Hypothalamus (tissue), 51 donors: ENCODE results near the gene PPP3CA.

Experiments used
- DNase-seq, 51 donors: peaks; one replicate each; lab custom pipeline; 2025; lab: John Stamatoyannopoulos, UW

PPP3CA gene

DNA sequence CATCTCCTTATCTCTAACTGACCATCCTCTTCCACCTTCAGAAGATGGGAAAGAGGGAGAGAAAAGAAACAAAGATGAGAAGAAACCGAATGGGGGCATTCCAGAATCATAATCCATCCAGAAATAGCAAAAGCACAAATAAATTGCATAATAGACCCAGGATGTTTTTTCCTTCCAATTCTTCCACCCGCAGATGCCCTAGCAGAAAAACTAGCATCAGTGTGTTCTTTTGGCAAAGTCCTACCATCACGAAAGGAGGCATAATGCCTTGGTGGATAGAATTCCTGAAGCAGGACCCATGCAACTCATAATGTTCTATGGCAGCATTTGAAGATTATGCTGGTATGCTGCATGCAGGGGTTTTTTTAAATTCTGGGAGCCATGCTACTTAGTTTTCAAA, 279.2 kb downstream of the PPP3CA start:
- no peak for DNase-seq

DNA sequence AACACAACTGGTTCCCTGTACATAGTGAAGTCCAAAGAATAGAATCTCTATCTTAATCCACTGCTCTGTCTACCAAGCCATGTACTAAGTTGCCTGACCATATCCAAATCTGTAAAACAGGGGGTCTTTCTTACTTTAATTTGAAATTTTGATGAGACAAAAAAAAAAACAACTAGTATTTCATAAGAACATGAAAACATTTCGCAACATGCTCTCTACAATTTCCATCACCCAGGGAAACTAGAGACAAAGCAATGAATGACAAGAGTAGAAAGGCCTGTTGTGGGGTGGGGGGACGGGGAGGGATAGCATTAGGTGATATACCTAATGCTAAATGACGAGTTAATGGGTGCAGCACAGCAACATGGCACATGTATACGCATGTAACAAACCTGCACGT, 279.9 kb downstream of the PPP3CA start:
- DNase-seq, result no peak

DNA sequence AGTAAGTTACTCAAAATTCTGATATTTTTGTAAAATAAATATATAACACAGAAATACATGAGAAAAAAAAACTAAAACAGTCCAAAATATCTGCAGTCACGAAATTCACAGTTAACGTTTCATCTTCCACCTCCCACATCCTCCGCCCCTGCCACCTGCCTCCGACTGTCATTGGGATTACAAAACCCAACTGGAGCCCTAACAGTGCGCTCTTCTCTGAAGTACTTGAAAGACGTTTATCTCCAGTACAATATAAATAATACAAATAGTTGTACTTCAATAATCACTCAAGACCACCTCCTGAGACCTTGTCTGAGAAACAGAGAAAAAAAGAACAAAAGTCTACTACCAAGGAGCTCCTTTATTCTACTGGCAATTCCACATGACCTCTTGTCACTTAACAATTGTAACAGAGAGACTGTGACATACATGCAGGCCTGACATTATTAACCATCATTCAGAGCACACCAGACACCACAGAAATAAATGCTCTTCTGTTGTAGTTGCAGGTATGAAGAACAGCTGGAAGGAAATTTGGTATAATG, 280.6 kb downstream of the PPP3CA start:
- DNase-seq, result peak in 3 of 51 donors; percentile 0 to 29 (median 4)

DNA sequence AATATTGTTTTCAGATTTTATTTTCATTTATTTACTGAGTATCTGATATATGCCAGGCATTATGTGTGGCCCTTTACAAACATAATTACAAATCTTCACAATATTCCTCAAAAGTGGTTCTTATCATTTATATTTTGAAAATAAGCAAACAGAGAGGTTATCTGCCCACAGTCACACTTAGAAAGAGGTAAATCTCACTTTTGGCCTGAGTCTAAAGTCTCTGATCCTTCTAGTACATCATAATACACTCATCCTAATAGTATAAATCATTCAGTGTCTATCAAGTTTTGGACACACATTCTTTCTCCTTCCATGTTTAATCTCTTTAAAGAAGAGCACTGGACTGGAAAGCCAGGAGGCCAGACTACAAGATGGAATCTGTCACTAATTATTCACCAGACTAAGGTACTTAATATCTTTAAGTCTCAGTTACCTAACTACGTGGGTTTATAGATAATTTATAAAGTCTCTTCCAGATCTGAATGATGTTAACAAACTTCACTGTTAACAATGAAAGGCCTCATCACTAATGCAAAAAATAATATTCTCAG, 281.3 kb downstream of the PPP3CA start:
- DNase-seq, result no peak

DNA sequence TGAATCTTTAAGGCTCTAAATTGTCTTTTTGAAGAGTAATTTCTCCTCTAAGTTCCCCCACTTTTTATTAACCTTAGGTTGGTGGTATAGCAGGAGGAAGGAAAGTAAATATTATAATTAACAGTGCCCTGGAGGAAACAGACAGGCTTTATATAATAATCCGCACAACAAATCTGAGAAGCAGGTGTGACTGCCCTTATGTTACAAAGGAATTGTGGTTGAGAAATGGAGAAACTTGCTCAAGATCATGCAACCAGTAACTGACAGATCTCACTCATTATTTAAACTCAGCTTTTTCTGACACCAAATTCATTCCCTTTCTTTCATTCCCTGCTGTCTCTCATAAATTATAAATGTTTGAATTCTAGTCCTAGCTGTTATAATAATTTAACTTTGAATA, 282.0 kb downstream of the PPP3CA start:
- DNase-seq, result no peak

DNA sequence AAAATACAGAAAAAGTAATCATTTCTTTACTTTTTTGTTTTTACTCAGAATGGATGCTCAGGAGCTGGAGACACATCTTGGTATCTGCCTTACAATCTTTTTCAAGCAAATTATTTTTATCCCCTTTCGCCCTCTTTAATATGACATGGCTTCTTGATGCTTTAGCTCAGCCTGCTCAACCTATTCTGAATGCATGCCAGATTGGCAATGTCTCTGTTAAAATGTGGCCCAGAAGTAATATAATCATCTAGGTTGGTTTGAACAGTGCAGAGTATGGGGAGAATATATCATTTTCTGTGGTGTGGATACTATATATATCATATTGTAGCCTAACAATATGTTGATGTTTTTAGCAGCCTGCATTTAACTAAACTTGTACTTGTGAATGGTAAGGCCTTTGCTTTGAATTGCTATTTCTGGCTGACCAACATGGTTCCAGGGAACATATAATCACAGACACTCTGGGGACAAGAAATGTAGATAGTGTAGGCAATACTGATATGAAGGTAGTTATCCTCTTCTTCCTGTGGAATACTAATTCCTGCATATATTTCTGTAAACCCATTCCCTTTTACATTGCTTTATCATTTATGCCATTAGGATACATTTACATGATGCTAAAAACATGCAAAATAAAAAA, 282.7 kb downstream of the PPP3CA start:
- no peak for DNase-seq

DNA sequence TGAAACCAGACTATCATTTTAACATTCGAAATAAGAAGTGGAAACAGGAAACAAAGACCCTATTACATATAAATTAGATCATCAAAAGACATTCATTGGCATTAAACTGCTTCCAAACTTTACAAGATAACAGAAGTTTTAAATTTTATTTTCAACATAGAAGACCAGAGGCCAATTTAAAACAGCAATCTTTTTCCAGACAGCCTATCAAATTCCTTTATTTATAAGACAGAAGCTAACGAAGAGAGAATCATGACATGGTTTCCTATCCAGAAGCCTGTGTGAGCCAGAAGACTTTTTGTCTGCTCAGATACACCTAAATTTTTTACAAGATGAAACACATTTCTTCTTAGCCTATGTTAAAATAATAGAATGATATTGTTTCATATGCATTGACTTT, 291.9 kb downstream of the PPP3CA start:
- DNase-seq, result no peak

DNA sequence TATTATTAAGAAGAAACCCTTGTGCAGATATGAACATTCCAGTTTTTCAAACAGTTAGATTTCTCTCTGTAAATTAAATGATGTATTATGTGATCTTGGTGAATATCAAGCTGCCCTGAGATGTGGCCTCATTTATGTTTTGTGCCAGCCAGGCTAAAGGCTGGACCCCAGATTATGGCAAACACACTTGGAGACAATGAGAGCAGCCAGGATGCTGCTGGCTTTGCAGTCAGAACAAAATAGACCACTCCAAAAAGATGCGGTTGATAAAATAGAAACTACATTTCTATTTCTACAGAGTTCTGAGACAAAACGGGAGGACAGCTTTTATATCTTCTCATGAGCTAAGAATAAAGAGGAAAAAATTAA, 296.5 kb downstream of the PPP3CA start:
- DNase-seq, result no peak

DNA sequence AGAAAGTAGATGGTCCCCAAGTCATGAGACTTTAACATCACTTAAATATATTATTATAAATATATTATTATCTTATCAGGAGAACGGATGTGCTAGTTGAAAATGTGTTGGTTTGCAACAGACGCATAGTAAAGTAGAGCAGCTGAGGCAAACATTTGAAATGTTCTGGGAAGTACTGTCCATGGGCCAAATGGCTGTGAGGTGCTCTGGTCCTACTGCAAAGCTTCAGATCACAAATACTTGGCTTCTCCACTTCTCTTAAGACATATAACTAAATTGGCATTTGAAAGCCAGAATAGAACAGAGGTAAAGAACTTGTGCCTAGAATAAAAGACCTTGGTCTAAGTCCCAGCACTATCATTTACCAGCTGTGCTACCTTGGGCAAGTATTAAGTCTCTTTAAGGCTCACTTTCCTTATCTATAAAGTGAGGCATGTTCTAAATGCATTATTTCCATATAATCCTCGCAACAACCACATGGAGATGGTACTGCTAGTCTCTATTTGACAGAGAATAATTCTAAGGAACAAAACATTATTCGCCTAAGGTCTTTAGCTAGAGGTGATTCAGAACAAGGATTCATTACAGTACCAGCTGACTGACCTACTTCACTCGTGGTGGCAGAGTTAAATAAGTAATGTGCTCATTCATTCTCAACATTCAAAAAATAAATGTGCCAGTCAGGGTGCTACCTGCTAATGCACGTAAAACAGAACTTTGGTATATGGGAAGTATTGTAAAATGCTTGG, 297.1 kb downstream of the PPP3CA start:
- DNase-seq, result no peak

DNA sequence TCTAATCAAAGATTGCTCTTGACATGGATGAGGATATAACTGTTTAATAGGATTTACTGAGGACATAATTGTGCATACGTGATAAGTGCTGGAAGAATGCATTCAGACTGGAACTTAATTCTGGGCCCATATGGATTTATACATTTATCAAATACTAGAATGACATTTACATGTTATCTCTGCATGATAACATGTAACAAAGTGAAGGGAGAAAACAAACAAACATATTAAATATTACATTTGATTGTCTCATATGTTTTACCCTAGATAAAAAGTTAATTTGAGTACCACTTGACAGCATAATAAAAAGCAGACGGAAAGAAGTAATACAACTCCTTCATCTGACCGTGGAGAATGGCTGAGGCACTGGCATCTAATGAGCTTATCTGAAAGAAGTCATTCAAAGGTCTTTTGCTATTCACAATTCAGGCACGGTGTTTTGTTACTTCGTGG, 297.8 kb downstream of the PPP3CA start:
- DNase-seq, result no peak

DNA sequence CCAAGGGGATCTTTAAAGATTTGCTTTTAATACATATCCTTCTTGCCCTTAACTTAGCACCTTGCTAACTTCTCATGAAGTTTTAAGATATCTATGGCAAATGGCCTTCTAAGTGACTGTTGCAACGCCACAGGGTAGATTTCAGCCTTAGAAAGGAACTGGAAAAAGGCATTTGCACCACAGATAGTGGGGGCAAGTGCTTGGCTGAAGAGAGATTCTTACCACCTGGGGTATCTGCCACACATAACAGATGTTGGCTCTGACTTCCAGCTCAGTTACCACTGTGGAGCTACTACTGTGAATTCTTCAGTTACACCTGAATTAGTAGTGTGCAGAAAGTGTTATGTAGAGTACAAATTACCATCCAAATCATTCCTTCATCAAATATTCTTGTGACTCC, 302.6 kb downstream of the PPP3CA start:
- no peak for DNase-seq

DNA sequence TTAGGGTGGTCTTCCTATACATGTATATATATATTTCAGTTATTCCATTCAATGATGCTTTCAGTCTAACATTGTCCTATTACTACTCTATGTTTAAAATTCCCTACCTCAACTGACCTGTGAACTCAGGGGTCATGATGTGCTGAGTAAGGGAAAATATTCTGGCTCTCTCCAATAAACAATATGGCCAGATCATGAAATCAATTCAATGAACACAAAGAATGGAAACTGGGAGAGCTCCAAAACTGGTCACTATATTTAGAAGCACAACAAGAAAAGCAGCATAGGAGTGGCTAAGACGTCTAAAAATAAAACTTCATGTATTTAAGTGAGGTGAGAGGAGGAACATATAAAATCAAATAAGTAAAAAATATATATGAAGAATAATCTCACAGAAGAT, 304.5 kb downstream of the PPP3CA start:
- DNase-seq, result no peak

DNA sequence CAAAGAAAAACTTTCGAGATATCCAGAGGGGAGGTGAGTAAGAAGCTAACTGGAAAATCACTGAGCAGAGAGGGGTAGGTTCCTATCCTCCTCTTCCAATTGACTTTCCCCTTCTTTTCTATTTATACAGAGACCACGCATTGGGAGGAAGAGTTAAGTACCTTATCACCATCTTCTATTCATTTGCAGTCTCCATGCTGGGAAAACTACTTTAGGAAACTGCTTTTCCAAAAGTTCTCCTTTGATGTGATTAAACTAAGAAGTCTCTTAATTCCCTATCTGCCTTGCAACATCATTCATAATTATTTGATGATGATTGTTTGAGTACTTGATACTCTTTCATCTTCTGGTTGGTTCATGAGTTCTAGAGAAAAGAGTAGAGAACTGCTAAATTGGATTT, 306.6 kb downstream of the PPP3CA start:
- DNase-seq, result no peak

DNA sequence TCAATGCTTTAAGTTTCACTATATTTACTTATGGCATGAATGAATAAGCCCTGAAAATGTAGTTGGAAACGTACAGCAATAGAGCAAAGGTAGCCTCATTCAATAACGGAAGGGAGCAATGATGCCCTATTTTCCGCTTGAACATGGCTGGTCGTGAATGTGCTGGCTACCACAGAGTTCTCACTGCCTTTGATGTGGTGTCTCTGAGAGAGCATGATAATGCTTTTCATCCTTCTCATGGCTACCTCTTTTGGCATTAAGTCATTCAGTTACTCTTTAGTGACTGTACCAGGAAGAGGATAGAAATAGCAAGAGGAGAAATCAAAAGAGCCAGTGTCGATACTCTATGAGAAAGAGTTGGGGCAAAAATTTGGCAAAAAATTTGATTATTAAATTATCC, 308.0 kb downstream of the PPP3CA start:
- DNase-seq, result no peak

DNA sequence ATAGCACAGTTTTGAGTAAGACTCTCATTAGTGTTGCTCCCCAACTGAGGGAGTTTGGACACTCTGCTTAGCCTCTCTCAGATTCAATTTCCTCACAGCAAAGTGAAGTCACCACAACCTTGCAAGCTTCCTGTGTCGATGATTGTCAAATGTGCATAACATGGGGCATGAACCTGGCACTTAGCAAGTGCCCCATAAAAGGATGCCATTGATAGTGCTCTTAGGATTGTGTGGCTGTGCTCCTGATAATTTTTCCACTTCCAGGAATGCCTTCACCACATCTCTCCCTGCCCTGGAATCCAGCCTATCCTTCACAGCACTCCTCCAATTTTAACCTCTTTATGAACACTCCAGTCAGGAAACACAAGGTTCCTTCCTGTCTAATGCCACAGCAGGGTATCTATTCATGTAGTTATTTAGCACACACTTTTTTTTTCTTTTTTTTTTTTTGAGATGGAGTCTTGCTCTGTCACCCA, 309.4 kb downstream of the PPP3CA start:
- DNase-seq, result no peak

DNA sequence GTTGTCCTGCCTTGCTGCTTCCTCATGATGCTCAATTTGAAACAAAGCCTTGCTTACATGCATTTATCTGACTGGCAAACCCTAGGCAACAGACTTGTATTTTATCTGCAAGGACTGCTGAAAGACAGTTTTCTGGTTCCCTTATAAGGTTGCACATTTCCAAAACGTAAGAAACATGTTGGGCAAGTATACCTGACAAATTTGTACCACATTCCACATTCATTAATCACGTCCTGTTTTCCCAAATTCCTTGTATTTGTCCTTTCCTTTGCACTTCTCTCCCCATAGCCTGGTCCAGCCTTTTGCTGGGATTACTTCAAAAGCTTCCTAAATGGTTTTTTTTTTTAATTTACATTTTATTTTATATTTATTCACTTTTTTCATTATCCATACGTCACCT, 310.1 kb downstream of the PPP3CA start:
- DNase-seq, result no peak

DNA sequence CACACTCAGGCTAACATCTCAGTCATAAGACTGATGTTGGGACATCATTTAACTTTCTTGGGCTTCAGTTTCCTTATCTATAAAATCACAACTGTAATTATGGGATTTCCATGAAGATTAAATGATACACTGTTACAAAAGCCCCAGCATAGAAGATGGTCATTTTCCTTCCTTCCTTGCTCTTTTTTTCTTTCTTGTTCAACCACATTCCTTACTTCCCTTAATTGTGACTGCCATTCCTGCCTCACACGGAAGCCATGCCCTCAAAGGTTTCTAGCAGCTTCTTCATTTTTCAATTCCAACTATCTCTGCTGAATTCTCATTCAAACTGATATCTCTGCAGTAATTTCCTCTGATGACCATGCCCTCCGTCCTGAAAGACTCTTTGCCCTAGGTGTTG, 311.8 kb downstream of the PPP3CA start:
- no peak for DNase-seq

DNA sequence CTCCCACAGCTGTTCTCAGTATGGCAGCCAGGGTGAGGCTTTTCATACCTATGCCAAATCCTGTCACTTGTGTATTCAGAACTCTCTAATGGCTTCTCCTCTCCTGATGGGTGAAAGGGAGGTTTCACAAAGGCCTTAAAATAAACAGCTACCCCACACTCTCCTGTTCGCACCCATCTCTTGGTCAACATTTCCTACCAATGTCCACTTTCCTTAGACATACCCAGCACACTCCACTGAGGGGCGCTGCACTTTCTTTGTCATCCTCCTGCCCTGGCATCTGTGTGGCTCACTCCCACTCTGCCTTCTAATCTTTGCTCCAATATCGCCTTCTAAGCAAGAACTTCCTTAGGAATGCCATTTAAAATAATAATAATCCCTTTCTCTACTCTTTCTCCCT, 313.3 kb downstream of the PPP3CA start:
- DNase-seq, result no peak

DNA sequence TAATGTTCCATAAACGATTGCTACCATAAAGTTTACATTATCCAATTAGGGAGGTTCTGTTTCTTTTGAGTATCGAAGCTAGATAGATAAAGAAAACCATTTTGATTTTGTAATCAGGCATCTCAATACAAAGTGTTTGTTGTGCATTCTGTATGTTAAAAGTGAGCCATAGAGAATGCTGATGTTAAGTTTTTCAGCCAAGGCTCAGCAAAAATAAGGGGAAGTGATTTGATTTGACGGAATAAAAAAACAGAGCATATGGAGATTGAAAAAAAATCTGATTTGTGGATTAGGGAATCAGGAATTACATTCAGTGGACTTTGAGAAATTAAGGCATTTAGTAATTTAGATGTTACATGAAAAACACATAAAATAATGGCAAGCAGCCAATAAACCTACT, 314.8 kb downstream of the PPP3CA start:
- no peak for DNase-seq

DNA sequence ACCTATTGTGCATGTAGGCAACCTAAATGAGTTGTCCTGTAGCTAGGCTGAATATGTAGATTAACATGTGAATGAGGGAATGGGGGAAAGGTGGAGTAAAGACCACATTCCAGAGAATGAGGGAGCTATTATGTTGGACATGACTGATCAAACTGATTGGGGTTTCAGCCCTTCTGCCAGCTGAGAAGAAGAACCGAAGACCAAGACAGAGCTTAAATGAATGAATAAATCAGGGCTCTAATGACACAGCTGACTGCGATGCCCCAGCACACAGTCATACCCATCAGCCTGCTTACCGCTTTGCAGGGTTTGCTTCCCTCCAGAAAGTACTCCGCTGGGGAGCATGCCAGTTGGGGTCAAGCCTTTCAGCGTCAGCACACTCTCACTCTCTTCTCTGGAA, 315.4 kb downstream of the PPP3CA start:
- no peak for DNase-seq

DNA sequence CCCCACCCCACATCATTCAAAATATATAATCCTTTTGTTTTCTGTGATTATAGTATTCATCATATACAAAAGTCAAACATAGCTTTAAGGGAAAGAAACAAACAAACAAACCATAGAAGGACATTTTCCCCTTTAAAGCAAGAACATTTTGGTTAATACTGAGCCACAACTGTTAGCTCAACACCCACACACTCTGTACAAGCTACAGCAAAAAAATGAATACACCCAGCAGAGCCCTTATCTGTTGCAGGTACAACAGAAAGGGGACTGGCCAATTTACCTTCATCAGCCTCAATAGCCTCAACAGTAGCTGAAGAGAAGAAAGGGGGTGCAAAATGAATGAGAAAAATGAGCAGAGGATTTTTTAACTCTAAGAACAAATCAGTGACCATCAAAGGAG, 318.4 kb downstream of the PPP3CA start:
- no peak for DNase-seq

DNA sequence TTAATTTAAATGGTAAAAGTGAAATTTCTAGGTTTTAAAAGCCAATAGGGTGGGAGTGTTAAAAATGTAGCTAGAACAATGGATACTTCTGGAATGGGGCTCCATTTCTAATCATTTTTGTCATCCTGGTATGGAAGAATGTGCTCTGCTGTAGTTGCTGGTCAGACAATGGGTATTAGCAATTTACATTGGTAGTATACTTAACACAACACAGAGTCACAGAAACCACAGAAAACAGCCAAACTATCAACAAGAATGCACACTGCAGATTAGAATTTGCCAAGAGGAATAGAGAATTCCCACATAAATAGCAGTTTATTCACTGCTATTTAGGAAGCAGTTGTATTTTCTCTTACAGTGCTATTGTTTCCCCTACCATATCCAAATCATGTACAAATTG, 319.6 kb downstream of the PPP3CA start:
- DNase-seq, result no peak
